ENCODE data around the gene MBTD1. TPM values are rescaled to one million over a fixed set of nuclear protein-coding genes. Genes with fewer than 3 reads are reported as not detected.

Gene MBTD1
- polyA plus RNA-seq, 2 of the 4 experiments (the other 2 are of a cell fraction) = 8.1 to 13.4 TPM

- TF ChIP-seq MAFK (IDR thresholded peaks at IDR 0.05; ENCODE audit: partially characterized antibody) = peak; percentile 38
- TF ChIP-seq FOSB (CRISPR knock-in tag; IDR thresholded peaks at IDR 0.05) = no peak
- WGBS (ENCODE audit: missing lambda C conversion rate) = 90% methylated on average over 3 of the region's 3 CpGs
Observed at GRCh38 chr17:51135956-51136355, 123.9 kb downstream of the MBTD1 start.

GRCh38 chr17:51133365-51133764 is 126.5 kb downstream of the MBTD1 start:
- Histone ChIP-seq H3K4me1 (peaks cover 12% of the 10 kb centered on the region), H3K27ac (no peak overlapping the region), H3K4me3 (no peak overlapping the region), H3K4me2 (peak overlapping the region; percentile 43), H3K9me3 (no peaks in the 10 kb centered on the region)
- ChIA-PET POLR2A (no interaction called here), CTCF (interaction anchor here (1.0 to 2.0 kb wide), 6 partner anchors 10 to 177 kb away, joined by 3 to 12 read pairs (median 4); partner anchors contain the start of gene NME1)
- ATAC-seq = peak in 1 of 2 experiments; percentile 34; a peak in 1 of 6 replicates
- FAIRE-seq = no peak
- TF ChIP-seq HOXB5 (CRISPR knock-in tag; IDR thresholded peaks at IDR 0.05) (no peak), FOSL2 (IDR thresholded peaks at IDR 0.05) (no peak), FOSL2 (CRISPR knock-in tag; IDR thresholded peaks at IDR 0.05) (0 out of 2 replicates have a peak, but pooled peaks have one; percentile 1)
- DNase-seq (ENCODE audit: low read depth in 1 of 2, low spot score in 1 of 2) = no peak
- WGBS (ENCODE audit: missing lambda C conversion rate) = 79% methylated on average over 2 of the region's 2 CpGs

More at GRCh38 chr17:51135956-51136355, 123.9 kb downstream of the MBTD1 start:
- Histone ChIP-seq H3K4me2 (no peak overlapping the region), H3K27ac (no peak overlapping the region), H3K4me3 (no peak overlapping the region), H3K9me3 (no peaks in the 10 kb centered on the region), H3K4me1 (peaks cover 12% of the 10 kb centered on the region)
- DNase-seq (ENCODE audit: low read depth in 1 of 2, low spot score in 1 of 2) (no peak), ATAC-seq (no peak), FAIRE-seq (no peak)
- ChIA-PET CTCF (interaction anchor here (0.6 to 3.3 kb wide), 3 partner anchors 12 to 20 kb away, joined by 3 to 30 read pairs (median 3); partner anchors contain the start of gene NME1), POLR2A (no interaction called here)

- Histone ChIP-seq H3K4me3 (no peak overlapping the region), H3K9me3 (no peaks in the 10 kb centered on the region), H3K4me2 (peak overlapping the region; percentile 43), H3K27ac (no peak overlapping the region), H3K4me1 (peaks cover 14% of the 10 kb centered on the region)
- ATAC-seq (peak; percentile 54 to 74; a peak in 4 of 6 replicates), DNase-seq (ENCODE audit: low read depth in 1 of 2, low spot score in 1 of 2) (peak in 1 of 2 experiments; percentile 48), FAIRE-seq (no peak)
- ChIA-PET POLR2A (no interaction called here), CTCF (interaction anchor here (0.8 to 2.0 kb wide), 7 partner anchors 9 to 176 kb away, joined by 3 to 12 read pairs (median 3); partner anchors contain the start of gene NME1)
- no peak for TF ChIP-seq FOSL2 (IDR thresholded peaks at IDR 0.05)
- peak; percentile 53; the same call in 1 of the 2 replicates for TF ChIP-seq FOSL2 (CRISPR knock-in tag; IDR thresholded peaks at IDR 0.05)
- TF ChIP-seq ZC3H11A (IDR thresholded peaks at IDR 0.05) = no peak
- TF ChIP-seq ZNF302 (CRISPR knock-in tag; IDR thresholded peaks at IDR 0.05) = no peak
Observed at GRCh38 chr17:51132964-51133319, 126.9 kb downstream of the MBTD1 start.

- 72% methylated on average over 3 of the region's 3 CpGs for WGBS (ENCODE audit: missing lambda C conversion rate)
- Histone ChIP-seq H3K4me1 (peaks cover 31% of the 10 kb centered on the region), H3K4me3 (no peak overlapping the region), H3K9me3 (no peaks in the 10 kb centered on the region), H3K4me2 (no peak overlapping the region), H3K27ac (peak overlapping the region in 1 of 2 experiments; percentile 39; a peak in 1 of 6 replicates)
- ChIA-PET CTCF (interaction anchor here (0.9 to 12.1 kb wide), 3 partner anchors 19 to 127 kb away, joined by 3 to 119 read pairs (median 3); partner anchors contain the start of gene NME1), POLR2A (no interaction called here)
- no peak for FAIRE-seq
- TF ChIP-seq TP53 (CRISPR knock-in tag; IDR thresholded peaks at IDR 0.05) (no peak), EHMT2 (IDR thresholded peaks at IDR 0.05; ENCODE audit: low read depth) (no peak), RFX5 (IDR thresholded peaks at IDR 0.05) (peak; percentile 88), RAD21 (conservative IDR thresholded peaks at IDR 0.05 in 1 of 2, IDR thresholded peaks at IDR 0.05 in 1 of 2) (no peak), EP300 (IDR thresholded peaks at IDR 0.05) (no peak), HES2 (IDR thresholded peaks at IDR 0.05) (no peak), E2F6 (IDR thresholded peaks at IDR 0.05; ENCODE audit: borderline replicate concordance, low read depth) (no peak)
- DNase-seq (ENCODE audit: low read depth in 1 of 2, low spot score in 1 of 2) = peak in 1 of 2 experiments; percentile 63
- ATAC-seq = peak; percentile 6 to 37; a peak in 3 of 6 replicates
Observed at GRCh38 chr17:51128076-51128475, 131.8 kb downstream of the MBTD1 start.

Other genes starting within 250 kb of the MBTD1 start
- gene SPAG9, start 139.2 kb downstream of the MBTD1 start, polyA plus RNA-seq (2011; rRNA removed) = 69.6 and 71.1 TPM in 2 replicates
- 60.5 to 72.2 TPM (median 69.0 TPM) in 3 replicates for gene SPAG9, start 139.2 kb downstream of the MBTD1 start, polyA plus RNA-seq (2017; fragmentation: RNase III; extraction: RNeasy Plus Mini Kit Qiagen cat#74134 plus additional on column Dnase treatment)
- gene NME1, start 106.5 kb downstream of the MBTD1 start, polyA plus RNA-seq (2011; rRNA removed) = 639 and 782 TPM in 2 replicates
- 527 to 621 TPM (median 542 TPM) in 3 replicates for gene NME1, start 106.5 kb downstream of the MBTD1 start, polyA plus RNA-seq (2017; fragmentation: RNase III; extraction: RNeasy Plus Mini Kit Qiagen cat#74134 plus additional on column Dnase treatment)
- 1,425 and 1,432 TPM in 2 replicates for gene NME2, start 93.6 kb downstream of the MBTD1 start, polyA plus RNA-seq (2011; rRNA removed)
- gene NME2, start 93.6 kb downstream of the MBTD1 start, polyA plus RNA-seq (2017; fragmentation: RNase III; extraction: RNeasy Plus Mini Kit Qiagen cat#74134 plus additional on column Dnase treatment) = 1,828 to 1,901 TPM (median 1,862 TPM) in 3 replicates
- gene UTP18, start 497 bp upstream of the MBTD1 start, polyA plus RNA-seq (2011; rRNA removed) = 61.9 and 96.7 TPM in 2 replicates
- 72.7 to 79.1 TPM (median 77.6 TPM) in 3 replicates for gene UTP18, start 497 bp upstream of the MBTD1 start, polyA plus RNA-seq (2017; fragmentation: RNase III; extraction: RNeasy Plus Mini Kit Qiagen cat#74134 plus additional on column Dnase treatment)